GM23338 (cell line): ENCODE results near the gene SOAT2. TPM values are rescaled to one million over a fixed set of nuclear protein-coding genes. Genes with fewer than 3 reads are reported as not detected.
A peak's percentile ranks its signal among the peaks of the same experiment; 100 is the strongest.

Experiments
- ATAC-seq: fragments of 200-7000 bp; cut with Tn5 transposase; 3 replicates; pipeline ENCODE4 v1.9.1; 2020
- DNase-seq: peaks from one replicate; pipeline ENCODE4 v3.0.0-alpha.2; 2015; ENCODE audit warnings: low spot score
- H2AFZ ChIP-seq: fragments of 200-600 bp; sonication (generic); 2 replicates; pipeline ENCODE4 v1.8.0; 2016; ENCODE audit warnings: antibody characterized with exemption, mild to moderate bottlenecking, moderate library complexity
- H3F3A ChIP-seq: fragments of 200-600 bp; sonication (generic); replicated peaks from 2 replicates; pipeline ENCODE4 v1.8.0; 2017; ENCODE audit warnings: antibody characterized with exemption, mixed run types, low read depth
- H3K27ac ChIP-seq: fragments of 200-600 bp; sonication (generic); 2 replicates; pipeline ENCODE4 v1.6.1; 2016; ENCODE audit warnings: low read depth
- H3K27me3 ChIP-seq: fragments of 200-600 bp; sonication (generic); 2 replicates; pipeline ENCODE4 v1.8.0; 2016; ENCODE audit warnings: mild to moderate bottlenecking, mixed run types, moderate library complexity; ENCODE audit not compliant: insufficient read depth
- H3K36me3 ChIP-seq: fragments of 200-600 bp; sonication (generic); 2 replicates; pipeline ENCODE4 v1.8.0; 2016; ENCODE audit warnings: mild to moderate bottlenecking; ENCODE audit not compliant: insufficient read depth
- H3K4me1 ChIP-seq: fragments of 200-600 bp; sonication (generic); 2 replicates; pipeline ENCODE4 v1.8.0; 2016; ENCODE audit warnings: mild to moderate bottlenecking, moderate library complexity; ENCODE audit not compliant: insufficient read depth
- H3K4me2 ChIP-seq: fragments of 200-600 bp; sonication (generic); 2 replicates; pipeline ENCODE4 v1.7.1; 2017; ENCODE audit warnings: mixed run types
- H3K4me3 ChIP-seq: fragments of 200-600 bp; sonication (generic); 2 replicates; pipeline ENCODE4 v1.6.1; 2016; ENCODE audit warnings: mixed run types
- H3K79me2 ChIP-seq: fragments of 200-600 bp; sonication (generic); replicated peaks from 2 replicates; pipeline ENCODE4 v1.8.0; 2017; ENCODE audit warnings: mild to moderate bottlenecking; ENCODE audit not compliant: insufficient read depth
- H3K9me2 ChIP-seq: fragments of 200-600 bp; sonication (generic); 2 replicates; pipeline ENCODE4 v1.8.0; 2017; ENCODE audit not compliant: insufficient read depth
- H4K20me1 ChIP-seq: fragments of 200-600 bp; sonication (generic); replicated peaks from 2 replicates; pipeline ENCODE4 v1.8.0; 2017; ENCODE audit warnings: mild to moderate bottlenecking; ENCODE audit not compliant: insufficient read depth
- H3K27ac Mint-ChIP-seq: 2 replicates; pipeline ENCODE4 v1.8.0; 2020; ENCODE audit warnings: inconsistent platforms, mild to moderate bottlenecking, moderate library complexity, mixed read lengths
- H3K27me3 Mint-ChIP-seq: 3 replicates; pipeline ENCODE4 v1.8.0; 2022; ENCODE audit warnings: low read depth, mild to moderate bottlenecking, moderate library complexity, mixed read lengths, inconsistent platforms; ENCODE audit not compliant: insufficient read depth, poor library complexity
- H3K36me3 Mint-ChIP-seq: 3 replicates; pipeline ENCODE4 v1.8.0; 2021; ENCODE audit warnings: low read depth, mild to moderate bottlenecking, inconsistent platforms, moderate library complexity, mixed read lengths
- H3K4me1 Mint-ChIP-seq: 3 replicates; pipeline ENCODE4 v1.8.0; 2020; ENCODE audit warnings: mild to moderate bottlenecking, inconsistent platforms, mixed read lengths
- H3K4me3 Mint-ChIP-seq: 3 replicates; pipeline ENCODE4 v1.8.0; 2021; ENCODE audit warnings: moderate library complexity, mild to moderate bottlenecking, inconsistent platforms, mixed read lengths
- H3K9me3 Mint-ChIP-seq: 3 replicates; pipeline ENCODE4 v1.8.0; 2020; ENCODE audit warnings: moderate library complexity, mild to moderate bottlenecking, inconsistent platforms, mixed read lengths
- CTCF ChIP-seq, 2 experiments: fragments of 200-600 bp in 1 of 2; sonication (generic) in 1 of 2; conservative IDR thresholded peaks; 2 replicates each; pipeline versions ENCODE4 v1.5.1 to v1.6.1; 2016 to 2017; ENCODE audit warnings: antibody characterized with exemption in 2 of 2, low read depth in 2 of 2, mild to moderate bottlenecking in 2 of 2, moderate library complexity in 1 of 2
- EZH2 ChIP-seq: fragments of 200-600 bp; sonication (generic); IDR thresholded peaks from one replicate; pipeline ENCODE4 v1.8.0; 2017; ENCODE audit warnings: antibody characterized with exemption, mild to moderate bottlenecking, low read depth; ENCODE audit not compliant: unreplicated experiment
- EZH2phosphoT487 ChIP-seq: fragments of 200-600 bp; sonication (generic); IDR thresholded peaks from one replicate; pipeline ENCODE4 v1.8.1; 2018; ENCODE audit warnings: antibody characterized with exemption; ENCODE audit not compliant: unreplicated experiment
- polyA plus RNA-seq: library from polyadenylated mRNA; unstranded; fragments of >200 nt; fragmentation: Nextera tagmentation; extraction: Ambion mirVana; gene quantifications from 2 replicates; pipeline ENCODE4 v1.2.1, GENCODE V29; 2016
- total RNA-seq: library from RNA; depleted of rRNA; stranded (reverse); fragments of >200 nt; shearing (Covaris generic); gene quantifications from 2 replicates; pipeline ENCODE4 v1.2.3, GENCODE V29; 2014
- TF ChIP-seq, protein P1 (sequence below): IDR thresholded peaks from 2 replicates; pipeline ENCODE4 v1.6.1; 2016; ENCODE audit warnings: antibody characterized with exemption

Gene SOAT2
- total and polyA plus RNA-seq, 2 experiments from 2014 or later: not detected

DNA sequence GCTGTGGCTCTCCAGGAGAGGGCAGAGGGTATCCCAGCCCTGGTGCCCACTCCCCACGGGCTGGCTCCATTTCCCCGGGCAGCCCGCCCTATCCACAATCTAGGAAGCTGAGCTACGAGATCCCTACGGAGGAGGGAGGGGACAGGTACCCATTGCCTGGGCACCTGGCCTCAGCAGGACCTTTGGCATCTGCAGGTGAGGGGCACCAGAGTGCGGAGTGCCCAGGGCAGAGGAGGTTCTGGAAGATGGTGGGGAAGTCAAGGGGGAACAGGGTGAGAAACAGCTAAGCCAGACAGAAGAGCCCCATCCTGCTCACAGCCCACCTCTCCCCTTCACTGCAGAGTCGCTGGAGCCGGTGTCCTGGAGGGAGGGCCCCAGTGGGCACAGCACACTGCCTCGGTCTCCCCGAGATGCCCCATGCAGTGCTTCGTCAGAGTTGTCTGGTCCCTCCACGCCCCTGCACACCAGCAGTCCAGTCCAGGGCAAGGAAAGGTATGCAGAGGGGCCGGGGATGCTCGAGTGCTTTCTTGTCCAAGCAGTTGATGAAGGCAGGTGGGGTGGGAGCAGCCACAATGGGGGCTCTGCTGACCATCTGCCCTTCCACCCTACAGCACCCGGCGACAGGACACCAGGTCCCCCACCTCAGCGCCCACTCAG, 43.1 kb upstream of the SOAT2 start (continued):
- TF ChIP-seq CTCF (conservative IDR thresholded peaks at IDR 0.05; ENCODE audit: low read depth in 2 of 2) (no peak), EZH2phosphoT487 (no peak)
- TF ChIP-seq, protein P1, sequence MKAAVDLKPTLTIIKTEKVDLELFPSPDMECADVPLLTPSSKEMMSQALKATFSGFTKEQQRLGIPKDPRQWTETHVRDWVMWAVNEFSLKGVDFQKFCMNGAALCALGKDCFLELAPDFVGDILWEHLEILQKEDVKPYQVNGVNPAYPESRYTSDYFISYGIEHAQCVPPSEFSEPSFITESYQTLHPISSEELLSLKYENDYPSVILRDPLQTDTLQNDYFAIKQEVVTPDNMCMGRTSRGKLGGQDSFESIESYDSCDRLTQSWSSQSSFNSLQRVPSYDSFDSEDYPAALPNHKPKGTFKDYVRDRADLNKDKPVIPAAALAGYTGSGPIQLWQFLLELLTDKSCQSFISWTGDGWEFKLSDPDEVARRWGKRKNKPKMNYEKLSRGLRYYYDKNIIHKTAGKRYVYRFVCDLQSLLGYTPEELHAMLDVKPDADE: no peak

DNA sequence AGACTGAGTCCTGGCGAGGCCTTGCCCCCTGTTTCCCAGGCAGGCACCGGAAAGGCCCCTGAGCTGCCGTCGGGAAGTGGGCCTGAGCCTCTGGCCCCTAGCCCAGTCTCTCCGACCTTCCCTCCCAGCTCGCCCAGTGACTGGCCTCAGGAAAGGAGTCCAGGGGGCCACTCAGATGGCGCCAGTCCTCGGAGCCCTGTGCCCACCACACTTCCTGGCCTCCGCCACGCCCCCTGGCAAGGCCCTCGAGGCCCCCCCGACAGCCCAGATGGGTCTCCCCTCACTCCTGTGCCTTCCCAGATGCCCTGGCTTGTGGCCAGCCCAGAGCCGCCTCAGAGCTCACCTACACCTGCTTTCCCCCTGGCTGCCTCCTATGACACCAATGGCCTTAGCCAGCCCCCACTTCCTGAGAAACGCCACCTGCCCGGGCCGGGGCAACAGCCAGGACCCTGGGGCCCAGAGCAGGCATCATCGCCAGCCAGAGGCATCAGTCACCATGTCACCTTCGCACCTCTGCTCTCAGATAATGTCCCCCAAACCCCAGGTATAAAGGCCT, 42.5 kb upstream of the SOAT2 start:
- H3K79me2 ChIP-seq: no peaks in the 10 kb centered on the region
- no peak for TF ChIP-seq EZH2
- H3F3A ChIP-seq: no peaks in the 10 kb centered on the region
- H3K9me3 Mint-ChIP-seq: no peaks in the 10 kb centered on the region; the same call in 2 of the 3 replicates
- H2AFZ ChIP-seq: no peak overlapping the region
- H3K36me3 Mint-ChIP-seq: peaks cover 3% of the 10 kb centered on the region; the same call in 1 of the 3 replicates
- ATAC-seq (no peak), DNase-seq (no peak)
- H3K4me2 ChIP-seq: no peak overlapping the region
- H3K27ac ChIP-seq: no peak overlapping the region
- no peak overlapping the region for H3K4me3 Mint-ChIP-seq
- no peaks in the 10 kb centered on the region for H3K9me2 ChIP-seq
- H3K27me3 ChIP-seq: peaks cover 17% of the 10 kb centered on the region; the same call in 1 of the 2 replicates
- H3K4me1 ChIP-seq: no peaks in the 10 kb centered on the region
- no peaks in the 10 kb centered on the region for H4K20me1 ChIP-seq
- no peaks in the 10 kb centered on the region; the same call in 1 of the 2 replicates for H3K36me3 ChIP-seq
- H3K4me1 Mint-ChIP-seq: peaks cover 6% of the 10 kb centered on the region
- H3K4me3 ChIP-seq: no peak overlapping the region
- peaks cover 7% of the 10 kb centered on the region for H3K27me3 Mint-ChIP-seq
- no peak overlapping the region for H3K27ac Mint-ChIP-seq

GRCh38 chr12:53061404-53062010, 41.8 kb upstream of the SOAT2 start:
- no peaks in the 10 kb centered on the region; the same call in 2 of the 3 replicates for H3K9me3 Mint-ChIP-seq
- H3K4me1 Mint-ChIP-seq: peaks cover 6% of the 10 kb centered on the region
- TF ChIP-seq CTCF (conservative IDR thresholded peaks at IDR 0.05; ENCODE audit: low read depth in 2 of 2) (peak; percentile 60 to 82), EZH2phosphoT487 (no peak)
- H3K36me3 ChIP-seq: no peaks in the 10 kb centered on the region; the same call in 1 of the 2 replicates
- H3K4me3 Mint-ChIP-seq: no peak overlapping the region
- H4K20me1 ChIP-seq: no peaks in the 10 kb centered on the region
- no peak overlapping the region; the same call in 1 of the 2 replicates for H3K4me2 ChIP-seq
- no peak overlapping the region for H3K27ac ChIP-seq
- no peaks in the 10 kb centered on the region for H3K79me2 ChIP-seq
- peaks cover 3% of the 10 kb centered on the region; the same call in 1 of the 3 replicates for H3K36me3 Mint-ChIP-seq
- no peak overlapping the region for H2AFZ ChIP-seq
- DNase-seq (peak; percentile 67), ATAC-seq (peak; percentile 76)
- peaks cover 17% of the 10 kb centered on the region; the same call in 1 of the 2 replicates for H3K27me3 ChIP-seq
- peaks cover 7% of the 10 kb centered on the region for H3K27me3 Mint-ChIP-seq
- H3K4me1 ChIP-seq: no peaks in the 10 kb centered on the region
- no peaks in the 10 kb centered on the region for H3F3A ChIP-seq
- no peak overlapping the region for H3K4me3 ChIP-seq
- H3K27ac Mint-ChIP-seq: no peak overlapping the region
- H3K9me2 ChIP-seq: no peaks in the 10 kb centered on the region
